ENCODE results near the gene PTPRG. TPM values are rescaled to one million over a fixed set of nuclear protein-coding genes. Genes with fewer than 3 reads are reported as not detected.

PTPRG gene
- total RNA-seq, 1 donor: 41.0 TPM

DNA sequence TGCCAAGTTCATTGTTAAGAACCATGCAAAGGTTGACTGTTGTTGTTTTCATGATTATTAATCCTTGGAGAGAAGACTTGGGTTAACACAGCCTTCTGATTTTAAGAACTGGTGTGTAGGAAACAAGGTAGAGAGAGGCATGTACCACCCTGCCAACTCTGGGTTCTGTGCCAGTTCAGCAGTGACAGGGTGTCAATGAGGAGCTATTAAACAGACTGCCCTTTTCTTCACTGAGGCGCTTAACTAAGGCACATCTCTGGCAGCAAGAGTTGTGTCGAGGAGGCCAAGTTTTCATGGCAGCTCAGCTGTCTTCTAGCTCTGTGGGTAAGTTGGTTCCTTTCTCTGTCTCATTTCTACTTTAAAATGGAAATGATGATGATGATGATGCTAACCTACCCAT, 694.4 kb downstream of the PTPRG start:
- H3K4me3 ChIP-seq (ENCODE audit: low read depth, low read length): no peak overlapping the region
- TF ChIP-seq, protein P1, sequence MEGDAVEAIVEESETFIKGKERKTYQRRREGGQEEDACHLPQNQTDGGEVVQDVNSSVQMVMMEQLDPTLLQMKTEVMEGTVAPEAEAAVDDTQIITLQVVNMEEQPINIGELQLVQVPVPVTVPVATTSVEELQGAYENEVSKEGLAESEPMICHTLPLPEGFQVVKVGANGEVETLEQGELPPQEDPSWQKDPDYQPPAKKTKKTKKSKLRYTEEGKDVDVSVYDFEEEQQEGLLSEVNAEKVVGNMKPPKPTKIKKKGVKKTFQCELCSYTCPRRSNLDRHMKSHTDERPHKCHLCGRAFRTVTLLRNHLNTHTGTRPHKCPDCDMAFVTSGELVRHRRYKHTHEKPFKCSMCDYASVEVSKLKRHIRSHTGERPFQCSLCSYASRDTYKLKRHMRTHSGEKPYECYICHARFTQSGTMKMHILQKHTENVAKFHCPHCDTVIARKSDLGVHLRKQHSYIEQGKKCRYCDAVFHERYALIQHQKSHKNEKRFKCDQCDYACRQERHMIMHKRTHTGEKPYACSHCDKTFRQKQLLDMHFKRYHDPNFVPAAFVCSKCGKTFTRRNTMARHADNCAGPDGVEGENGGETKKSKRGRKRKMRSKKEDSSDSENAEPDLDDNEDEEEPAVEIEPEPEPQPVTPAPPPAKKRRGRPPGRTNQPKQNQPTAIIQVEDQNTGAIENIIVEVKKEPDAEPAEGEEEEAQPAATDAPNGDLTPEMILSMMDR (IDR thresholded peaks at IDR 0.05; ENCODE audit: insufficient read depth, low read depth, low read length): no peak
- DNase-seq (ENCODE audit: low read depth): no peak

DNA sequence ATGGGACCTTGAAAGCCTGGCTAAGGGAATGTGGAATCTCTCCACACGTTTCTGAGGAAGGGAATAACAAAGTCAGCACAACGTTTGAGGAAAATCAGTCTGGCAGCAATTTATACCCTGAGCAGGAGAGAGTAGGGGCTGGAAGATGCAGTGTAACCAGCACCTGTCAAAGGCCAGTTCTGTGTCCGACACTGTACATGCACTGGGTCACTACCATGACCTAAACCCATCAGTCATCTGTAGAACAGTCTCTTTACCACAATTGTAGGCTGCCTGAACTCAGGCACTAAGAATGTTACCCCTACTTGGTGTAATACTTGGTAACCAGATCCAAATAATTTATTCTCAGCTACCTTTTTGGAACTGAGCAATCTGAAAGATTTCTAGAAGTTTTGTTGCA, 698.6 kb downstream of the PTPRG start:
- no peak overlapping the region for H3K4me3 ChIP-seq (ENCODE audit: low read depth, low read length)
- TF ChIP-seq, protein P1 (IDR thresholded peaks at IDR 0.05; ENCODE audit: insufficient read depth, low read depth, low read length): no peak
- no peak for DNase-seq (ENCODE audit: low read depth)

DNA sequence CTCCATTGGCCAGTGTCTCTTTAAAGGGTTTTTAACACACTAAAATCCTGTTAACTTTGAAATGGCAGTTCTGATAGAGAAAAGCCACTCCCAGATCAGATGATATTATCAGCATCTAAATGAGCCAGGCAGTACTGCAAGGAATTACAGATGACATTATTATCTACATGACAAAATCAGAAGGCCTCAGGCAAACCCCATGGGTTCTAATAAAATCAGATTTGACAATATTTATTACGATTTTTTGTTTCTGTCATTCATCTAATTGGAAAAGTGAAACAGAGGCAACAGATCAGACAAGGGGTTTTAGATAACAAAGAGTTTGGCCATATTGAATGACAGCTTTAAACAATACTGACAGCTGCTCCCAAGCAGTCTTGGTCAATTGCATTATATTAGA, 699.3 kb downstream of the PTPRG start:
- no peak for DNase-seq (ENCODE audit: low read depth)
- H3K4me3 ChIP-seq (ENCODE audit: low read depth, low read length): no peak overlapping the region
- TF ChIP-seq, protein P1 (IDR thresholded peaks at IDR 0.05; ENCODE audit: insufficient read depth, low read depth, low read length): no peak

DNA sequence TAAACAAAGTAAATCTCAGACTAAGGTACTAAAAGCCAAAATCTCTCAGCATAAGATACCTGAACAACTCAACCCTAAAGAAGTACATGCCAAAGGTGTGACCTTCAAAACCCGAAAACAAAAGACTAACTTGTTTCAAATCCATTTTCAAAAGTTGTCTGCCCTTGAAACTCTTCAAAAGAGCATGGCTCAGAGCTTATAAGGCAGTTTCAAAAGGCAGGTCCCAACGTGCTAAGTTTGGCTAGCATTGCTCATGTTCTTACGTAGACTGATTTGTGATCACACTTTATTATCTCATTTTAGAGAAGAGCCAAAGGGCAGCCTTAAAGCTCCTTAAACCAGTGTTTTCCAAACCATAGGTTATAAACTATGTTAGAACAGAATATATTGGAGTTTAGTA, 699.8 kb downstream of the PTPRG start:
- DNase-seq (ENCODE audit: low read depth): no peak
- TF ChIP-seq, protein P1 (IDR thresholded peaks at IDR 0.05; ENCODE audit: insufficient read depth, low read depth, low read length): no peak
- H3K4me3 ChIP-seq (ENCODE audit: low read depth, low read length): no peak overlapping the region

DNA sequence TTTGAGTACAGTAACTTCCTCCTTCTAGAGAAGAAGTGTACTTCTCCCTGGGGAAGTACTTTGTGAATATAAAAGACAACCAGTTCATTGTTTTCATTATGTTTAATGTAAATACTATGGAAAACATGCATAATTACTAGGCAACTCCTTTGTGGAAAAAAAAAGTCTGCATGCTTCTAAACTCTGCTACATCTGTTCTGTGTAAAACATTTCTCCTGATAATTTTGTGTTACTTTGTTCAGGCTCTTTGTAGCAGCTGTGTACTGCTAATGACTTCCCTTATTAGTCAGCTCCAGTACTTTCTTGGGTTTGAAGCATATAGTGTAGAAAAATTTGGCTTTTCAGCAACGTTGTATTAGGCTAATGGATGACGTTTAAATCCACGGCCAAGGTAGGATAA, 700.4 kb downstream of the PTPRG start:
- no peak overlapping the region for H3K4me3 ChIP-seq (ENCODE audit: low read depth, low read length)
- TF ChIP-seq, protein P1 (IDR thresholded peaks at IDR 0.05; ENCODE audit: insufficient read depth, low read depth, low read length): no peak
- no peak for DNase-seq (ENCODE audit: low read depth)

DNA sequence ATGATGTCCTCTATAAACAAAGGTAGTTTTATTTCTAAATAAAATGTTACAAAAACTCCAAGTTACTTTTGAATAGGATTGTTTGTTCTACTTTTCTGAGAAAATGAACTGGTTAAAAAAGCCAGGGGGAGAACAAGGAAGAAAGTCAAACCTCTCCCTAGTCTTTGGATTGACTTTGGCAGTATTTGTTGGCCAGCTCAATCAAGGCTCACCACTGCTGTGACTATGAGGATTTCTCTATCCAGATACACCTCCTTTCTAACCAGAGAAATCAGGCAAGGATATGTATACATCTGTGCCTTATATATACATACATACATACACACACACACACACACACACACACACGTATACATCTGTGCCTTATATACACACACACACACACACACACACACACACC, 704.2 kb downstream of the PTPRG start:
- TF ChIP-seq, protein P1 (IDR thresholded peaks at IDR 0.05; ENCODE audit: insufficient read depth, low read depth, low read length): no peak

DNA sequence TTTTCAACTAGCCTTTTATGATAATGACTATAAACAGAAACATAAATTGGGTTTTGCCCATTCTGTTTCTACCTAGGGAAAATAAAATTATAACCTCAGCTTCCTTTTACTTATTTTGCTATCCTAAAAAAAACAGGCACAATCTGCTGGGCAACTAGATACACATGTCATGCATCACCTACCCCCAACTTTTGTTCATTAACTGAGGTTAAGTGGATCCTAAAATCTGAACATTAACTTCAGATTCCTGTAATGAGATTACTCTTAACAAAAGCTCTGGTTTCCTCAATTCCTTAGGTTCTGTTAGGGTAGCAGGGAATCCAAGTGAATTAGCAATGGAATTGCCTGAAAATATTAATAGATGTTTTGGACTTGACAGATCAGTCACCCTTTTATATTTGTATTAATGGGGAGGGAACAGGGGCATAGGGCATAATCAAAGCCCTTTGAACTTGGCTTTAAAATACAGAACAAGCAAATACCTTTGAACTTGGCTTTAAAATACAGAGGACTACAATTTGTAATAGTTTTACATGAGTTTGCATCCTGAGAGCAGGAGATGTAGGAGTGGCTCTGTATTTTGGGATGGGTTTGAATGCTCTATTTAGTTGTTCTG, 705.4 kb downstream of the PTPRG start:
- TF ChIP-seq, protein P1 (IDR thresholded peaks at IDR 0.05; ENCODE audit: insufficient read depth, low read depth, low read length): no peak
- DNase-seq (ENCODE audit: low read depth): no peak
- H3K4me3 ChIP-seq (ENCODE audit: low read depth, low read length): no peak overlapping the region

More for the DNA sequence above, 704.2 kb downstream of the PTPRG start:
- H3K4me3 ChIP-seq (ENCODE audit: low read depth, low read length): no peak overlapping the region
- no peak for DNase-seq (ENCODE audit: low read depth)
